Epithelial cell of esophagus (primary cell): ENCODE data around the gene CYP1B1.
A peak's percentile ranks its signal among the peaks of the same experiment; 100 is the strongest.
"Not testable (repeated sequence)": the region's sequence is repeated elsewhere in the genome, so short reads cannot be mapped to it uniquely, and the experiment has no call there.

Source experiments
- DNase-seq: peaks from one replicate; pipeline ENCODE4 v3.0.0; 2010; ENCODE audit warnings: low read depth
- H3K4me3 ChIP-seq: 2 replicates; pipeline ENCODE4 v1.5.1; 2011; ENCODE audit warnings: mild to moderate bottlenecking, low read length, control low read depth
- CTCF ChIP-seq: IDR thresholded peaks from 2 replicates; pipeline ENCODE4 v1.5.1; 2011; ENCODE audit warnings: low read depth, mild to moderate bottlenecking, low read length, control low read depth, inconsistent platforms; ENCODE audit not compliant: insufficient read depth; ENCODE audit errors: missing control alignments

The CYP1B1 gene

GRCh38 chr2:38092196-38092902 is 16.4 kb upstream of the CYP1B1 start:
- peak; percentile 57 for DNase-seq
- H3K4me3 ChIP-seq, result no peak overlapping the region
- TF ChIP-seq CTCF, result no peak

- no peak for TF ChIP-seq CTCF
- H3K4me3 ChIP-seq, result no peak overlapping the region
- no peak for DNase-seq
Measured at GRCh38 chr2:38091760-38092159, 15.8 kb upstream of the CYP1B1 start.

- no peak for DNase-seq
- no peak overlapping the region for H3K4me3 ChIP-seq
- TF ChIP-seq CTCF, result no peak
Measured at GRCh38 chr2:38090928-38091327, 15.0 kb upstream of the CYP1B1 start.

GRCh38 chr2:38090212-38090611 is 14.3 kb upstream of the CYP1B1 start:
- DNase-seq, H3K4me3 ChIP-seq: not testable (repeated sequence)

GRCh38 chr2:38085998-38086698 is 10.2 kb upstream of the CYP1B1 start:
- DNase-seq, result not testable (repeated sequence)

GRCh38 chr2:38084556-38084955 is 8.6 kb upstream of the CYP1B1 start:
- not testable (repeated sequence) for DNase-seq

More at GRCh38 chr2:38085998-38086698, 10.2 kb upstream of the CYP1B1 start:
- H3K4me3 ChIP-seq, result not testable (repeated sequence)

GRCh38 chr2:38082727-38083126 is 6.8 kb upstream of the CYP1B1 start:
- H3K4me3 ChIP-seq, DNase-seq: not testable (repeated sequence)

More at GRCh38 chr2:38084556-38084955, 8.6 kb upstream of the CYP1B1 start:
- not testable (repeated sequence) for H3K4me3 ChIP-seq

- H3K4me3 ChIP-seq, result no peak overlapping the region
- no peak for DNase-seq
- no peak for TF ChIP-seq CTCF
Measured at GRCh38 chr2:38080346-38080745, 4.4 kb upstream of the CYP1B1 start.
